Keratinocyte (primary cell): ENCODE data around the gene SH3D21.
A peak's percentile ranks its signal among the peaks of the same experiment; 100 is the strongest.

Source experiments
- CTCF ChIP-seq, 3 experiments: IDR thresholded peaks in 1 of 3; conservative IDR thresholded peaks in 1 of 3; optimal IDR thresholded peaks in 1 of 3; 2 replicates in 2 of 3; 3 replicates in 1 of 3; pipeline versions ENCODE3 to v1.5.1; 2011; ENCODE audit warnings: low read length in 3 of 3, mild to moderate bottlenecking in 3 of 3, moderate library complexity in 2 of 3, control low read depth in 1 of 3, inconsistent platforms in 1 of 3; ENCODE audit not compliant: insufficient read depth in 2 of 3; ENCODE audit errors: extremely low read depth in 1 of 3
- EZH2 ChIP-seq: IDR thresholded peaks from one replicate; pipeline ENCODE4 v1.6.1; 2012; ENCODE audit warnings: inconsistent platforms, mild to moderate bottlenecking, low read length, moderate library complexity

GRCh38 chr1:36306210-36306901, at the start of gene SH3D21:
- TF ChIP-seq CTCF (optimal IDR thresholded peaks at IDR 0.05 in 1 of 3, IDR thresholded peaks at IDR 0.05 in 1 of 3, conservative IDR thresholded peaks at IDR 0.05 in 1 of 3; ENCODE audit: extremely low read depth in 1 of 3, insufficient read depth in 2 of 3, low read length in 3 of 3): peak; percentile 10 to 29 (median 22)
- TF ChIP-seq EZH2: no peak
